Hepatocyte (in vitro differentiated cells): Measurements from ENCODE around the gene LEAP2. TPM values are rescaled to one million over a fixed set of nuclear protein-coding genes. Genes with fewer than 3 reads are reported as not detected.
A peak's percentile ranks its signal among the peaks of the same experiment; 100 is the strongest.

ENCODE experiments used
- DNase-seq: peaks from one replicate; pipeline ENCODE4 v3.0.0-alpha.2; 2016; ENCODE audit warnings: low spot score
- H2AFZ ChIP-seq: fragments of 200-600 bp; sonication (generic); 2 replicates; pipeline ENCODE4 v1.6.0; 2016; ENCODE audit warnings: antibody characterized with exemption, mild to moderate bottlenecking
- H3K27ac ChIP-seq: fragments of 200-600 bp; sonication (generic); 2 replicates; pipeline ENCODE4 v1.5.1; 2016; ENCODE audit warnings: mild to moderate bottlenecking
- H3K27me3 ChIP-seq: fragments of 200-600 bp; sonication (generic); 2 replicates; pipeline ENCODE4 v1.6.1; 2016
- H3K36me3 ChIP-seq: fragments of 200-600 bp; sonication (generic); replicated peaks from 2 replicates; pipeline ENCODE4 v1.5.1; 2016; ENCODE audit warnings: low read depth; ENCODE audit not compliant: insufficient read depth
- H3K4me1 ChIP-seq: fragments of 200-600 bp; sonication (generic); 2 replicates; pipeline ENCODE4 v1.5.1; 2016; ENCODE audit warnings: mild to moderate bottlenecking, moderate library complexity; ENCODE audit not compliant: insufficient read depth
- H3K4me2 ChIP-seq: fragments of 200-600 bp; sonication (generic); 2 replicates; pipeline ENCODE4 v1.6.0; 2016
- H3K4me3 ChIP-seq: fragments of 200-600 bp; sonication (generic); 2 replicates; pipeline ENCODE4 v1.5.1; 2016; ENCODE audit warnings: mild to moderate bottlenecking
- H3K79me2 ChIP-seq: fragments of 200-600 bp; sonication (generic); 2 replicates; pipeline ENCODE4 v1.6.0; 2017; ENCODE audit warnings: mild to moderate bottlenecking
- H3K9me2 ChIP-seq: fragments of 200-600 bp; sonication (generic); replicated peaks from 2 replicates; pipeline ENCODE4 v1.6.0; 2017; ENCODE audit warnings: mild to moderate bottlenecking; ENCODE audit not compliant: insufficient read depth
- H3K9me3 ChIP-seq: fragments of 200-600 bp; sonication (generic); 2 replicates; pipeline ENCODE4 v1.5.1; 2016; ENCODE audit warnings: low read depth, mild to moderate bottlenecking
- H4K20me1 ChIP-seq: fragments of 200-600 bp; sonication (generic); 2 replicates; pipeline ENCODE4 v1.6.0; 2016; ENCODE audit warnings: mild to moderate bottlenecking; ENCODE audit not compliant: insufficient read depth, poor library complexity, severe bottlenecking
- CTCF ChIP-seq: fragments of 200-600 bp; sonication (generic); IDR thresholded peaks from 2 replicates; pipeline ENCODE4 v1.5.1; 2016; ENCODE audit warnings: antibody characterized with exemption, mild to moderate bottlenecking; ENCODE audit not compliant: poor library complexity
- EZH2 ChIP-seq: fragments of 200-600 bp; sonication (generic); IDR thresholded peaks from 2 replicates; pipeline ENCODE4 v1.6.1; 2016; ENCODE audit warnings: antibody characterized with exemption, mild to moderate bottlenecking, borderline replicate concordance
- EZH2phosphoT487 ChIP-seq: fragments of 200-600 bp; sonication (generic); IDR thresholded peaks from one replicate; pipeline ENCODE4 v1.6.1; 2018; ENCODE audit warnings: antibody characterized with exemption, mild to moderate bottlenecking, low read depth, moderate library complexity; ENCODE audit not compliant: unreplicated experiment, severe bottlenecking
- WGBS: methylation state at CpG from one replicate; pipeline ENCODE4 v1.1.6; 2016; ENCODE audit warnings: low lambda C conversion rate; ENCODE audit errors: missing lambda C conversion rate; 5-methylcytosine and 5-hydroxymethylcytosine counted together
- polyA plus RNA-seq: library from polyadenylated mRNA; unstranded; fragments of >200 nt; fragmentation: Nextera tagmentation; extraction: Ambion mirVana; gene quantifications from 2 replicates; pipeline ENCODE4 v1.2.1, GENCODE V29; 2016
- total RNA-seq: library from RNA; depleted of rRNA; stranded (reverse); fragments of >200 nt; gene quantifications from 2 replicates; pipeline ENCODE4 v1.2.3, GENCODE V29; 2014

LEAP2 gene
- total and polyA plus RNA-seq, 2 experiments from 2014 or later, result 22.6 to 36.3 TPM

- WGBS, result 97% methylated on average over 3 of the region's 3 CpGs
Observed at GRCh38 chr5:132901730-132902129, 28.3 kb downstream of the LEAP2 start.

GRCh38 chr5:132905938-132906337 is 32.5 kb downstream of the LEAP2 start:
- WGBS, result 75% methylated on average over 2 of the region's 2 CpGs
- H3K4me1 ChIP-seq, result no peaks in the 10 kb centered on the region
- DNase-seq, result peak; percentile 17
- peaks cover 83% of the 10 kb centered on the region for H3K79me2 ChIP-seq
- peaks cover 30% of the 10 kb centered on the region for H4K20me1 ChIP-seq
- H3K9me2 ChIP-seq, result no peaks in the 10 kb centered on the region
- H3K4me2 ChIP-seq, result no peak overlapping the region
- peak overlapping the region; percentile 30 for H3K27ac ChIP-seq
- no peaks in the 10 kb centered on the region for H3K36me3 ChIP-seq
- H3K27me3 ChIP-seq, result no peaks in the 10 kb centered on the region
- no peaks in the 10 kb centered on the region for H3K9me3 ChIP-seq
- no peak for TF ChIP-seq EZH2phosphoT487
- TF ChIP-seq CTCF, result no peak
- no peak for TF ChIP-seq EZH2
- H2AFZ ChIP-seq, result no peak overlapping the region
- H3K4me3 ChIP-seq, result no peak overlapping the region

More at GRCh38 chr5:132901730-132902129, 28.3 kb downstream of the LEAP2 start:
- Histone ChIP-seq H3K36me3 (no peaks in the 10 kb centered on the region), H3K27me3 (no peaks in the 10 kb centered on the region), H2AFZ (no peak overlapping the region), H3K9me3 (no peaks in the 10 kb centered on the region), H3K4me2 (no peak overlapping the region), H3K4me3 (no peak overlapping the region), H3K9me2 (no peaks in the 10 kb centered on the region), H3K79me2 (peaks cover 74% of the 10 kb centered on the region), H3K4me1 (no peaks in the 10 kb centered on the region), H4K20me1 (peaks cover 32% of the 10 kb centered on the region), H3K27ac (no peak overlapping the region)
- TF ChIP-seq CTCF (peak; percentile 14), EZH2 (no peak), EZH2phosphoT487 (no peak)
- DNase-seq, result no peak

- no peak for DNase-seq
- no peaks in the 10 kb centered on the region for H3K27me3 ChIP-seq
- H3K79me2 ChIP-seq, result peaks cover 84% of the 10 kb centered on the region
- no peak overlapping the region for H3K4me2 ChIP-seq
- H2AFZ ChIP-seq, result no peak overlapping the region
- peak overlapping the region; percentile 30 for H3K27ac ChIP-seq
- no peaks in the 10 kb centered on the region for H3K36me3 ChIP-seq
- H3K4me1 ChIP-seq, result no peaks in the 10 kb centered on the region
- H3K9me2 ChIP-seq, result no peaks in the 10 kb centered on the region
- WGBS, result 94% methylated on average over 2 of the region's 2 CpGs
- no peak for TF ChIP-seq EZH2
- TF ChIP-seq EZH2phosphoT487, result no peak
- no peak for TF ChIP-seq CTCF
- H4K20me1 ChIP-seq, result peaks cover 30% of the 10 kb centered on the region
- H3K9me3 ChIP-seq, result no peaks in the 10 kb centered on the region
- no peak overlapping the region for H3K4me3 ChIP-seq
Observed at GRCh38 chr5:132907161-132907560, 33.7 kb downstream of the LEAP2 start.

- H3K27ac ChIP-seq, result no peak overlapping the region
- H3K79me2 ChIP-seq, result peaks cover 85% of the 10 kb centered on the region
- DNase-seq, result no peak
- peaks cover 33% of the 10 kb centered on the region for H4K20me1 ChIP-seq
- H3K9me2 ChIP-seq, result no peaks in the 10 kb centered on the region
- H3K9me3 ChIP-seq, result no peaks in the 10 kb centered on the region
- H3K4me3 ChIP-seq, result no peak overlapping the region
- no peak overlapping the region for H2AFZ ChIP-seq
- H3K27me3 ChIP-seq, result no peaks in the 10 kb centered on the region
- WGBS, result 97% methylated on average over 1 of the region's 1 CpG
- no peak for TF ChIP-seq CTCF
- TF ChIP-seq EZH2, result no peak
- TF ChIP-seq EZH2phosphoT487, result no peak
- no peaks in the 10 kb centered on the region for H3K36me3 ChIP-seq
- H3K4me2 ChIP-seq, result no peak overlapping the region
- no peaks in the 10 kb centered on the region for H3K4me1 ChIP-seq
Observed at GRCh38 chr5:132909702-132910101, 36.2 kb downstream of the LEAP2 start.
